ENCODE data around the gene EMILIN2.
"Not testable (repeated sequence)": the region's sequence is repeated elsewhere in the genome, so short reads cannot be mapped to it uniquely, and the experiment has no call there.

EMILIN2 gene

GRCh38 chr18:2846636-2847316 is at the start of gene EMILIN2:
TSS of gene EMILIN2 (plus strand) at chr18:2847006. CDS start at chr18:2847189, 183 bp downstream.
- no peak for DNase-seq

- no peak for DNase-seq
Observed at GRCh38 chr18:2797951-2798350, 48.9 kb upstream of the EMILIN2 start.

- no peak for DNase-seq
Observed at GRCh38 chr18:2799369-2799768, 47.4 kb upstream of the EMILIN2 start.

- DNase-seq, result no peak
Observed at GRCh38 chr18:2805970-2806943, 40.5 kb upstream of the EMILIN2 start.

- not testable (repeated sequence) for DNase-seq
Observed at GRCh38 chr18:2808640-2809039, 38.2 kb upstream of the EMILIN2 start.

DNA sequence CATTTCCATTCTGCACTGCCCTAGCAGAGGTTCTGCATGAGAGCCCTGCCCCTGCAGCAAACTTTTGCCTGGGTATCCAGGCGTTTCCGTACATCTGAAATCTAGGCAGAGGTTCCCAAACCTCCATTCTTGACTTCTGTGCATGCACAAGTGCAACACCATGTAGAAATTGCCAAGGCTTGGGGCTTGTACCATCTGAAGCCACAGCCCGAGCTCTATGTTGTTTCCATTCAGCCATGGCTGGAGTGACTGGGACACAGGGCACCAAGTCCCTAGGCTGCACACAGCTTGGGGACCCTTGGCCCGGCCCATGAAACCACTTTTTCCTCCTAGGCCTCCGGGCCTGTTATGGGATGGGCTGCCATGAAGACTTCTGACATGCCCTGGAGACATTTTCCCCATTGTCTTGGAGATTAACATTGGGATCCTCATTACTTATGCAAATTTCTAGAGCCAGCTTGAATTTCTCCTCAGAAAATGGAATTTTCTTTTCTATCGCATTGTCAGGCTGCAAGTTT is 37.1 kb upstream of the EMILIN2 start:
- DNase-seq, result not testable (repeated sequence)

- no peak for DNase-seq
Observed at GRCh38 chr18:2811416-2811815, 35.4 kb upstream of the EMILIN2 start.

GRCh38 chr18:2814928-2815327 is 31.9 kb upstream of the EMILIN2 start:
- DNase-seq, result no peak

- DNase-seq, result no peak
Observed at GRCh38 chr18:2818281-2818680, 28.5 kb upstream of the EMILIN2 start.

DNA sequence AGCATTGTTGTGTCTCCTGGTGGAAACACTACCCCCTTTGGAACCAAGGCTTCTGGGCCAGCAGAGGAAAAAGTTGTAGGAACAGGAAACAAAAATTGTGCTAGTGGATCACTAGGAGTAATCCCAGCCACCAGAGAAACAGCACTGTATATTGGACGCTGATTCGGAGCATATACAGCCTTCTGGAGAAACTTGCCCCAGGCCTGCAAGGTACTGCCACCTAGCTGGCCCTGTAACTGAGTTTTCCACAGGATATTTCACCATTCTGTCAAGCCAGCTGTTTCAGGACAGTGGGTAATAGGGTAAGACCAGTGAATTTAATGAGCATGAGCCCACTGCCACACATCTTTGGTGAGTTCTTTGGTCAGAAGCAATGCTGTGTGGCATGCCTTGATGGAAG is 25.1 kb upstream of the EMILIN2 start:
- no peak for DNase-seq

- DNase-seq, result no peak
Observed at GRCh38 chr18:2822213-2822921, 24.4 kb upstream of the EMILIN2 start.

DNA sequence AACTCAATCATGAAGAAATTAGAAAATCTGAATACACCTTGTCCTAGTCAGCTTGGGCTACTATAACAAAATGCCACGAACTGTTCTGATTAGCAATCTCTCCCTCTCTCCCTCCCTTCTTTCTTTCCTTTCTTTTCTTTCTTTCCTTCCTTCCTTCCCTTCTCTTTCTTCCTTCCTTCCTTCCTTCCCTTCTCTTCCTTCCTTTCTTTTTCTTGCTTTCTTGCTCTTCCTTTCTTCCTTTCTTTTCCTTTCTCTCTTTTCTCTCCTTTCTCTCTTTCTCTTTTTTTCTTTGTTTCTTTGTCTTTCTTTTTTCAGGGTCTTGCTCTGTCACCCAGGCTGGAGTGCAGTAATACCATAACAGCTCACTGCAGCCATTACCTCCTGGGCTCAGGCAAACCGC is 23.6 kb upstream of the EMILIN2 start:
- no peak for DNase-seq

- no peak for DNase-seq
Observed at GRCh38 chr18:2823966-2824365, 22.8 kb upstream of the EMILIN2 start.

- no peak for DNase-seq
Observed at GRCh38 chr18:2824865-2825264, 21.9 kb upstream of the EMILIN2 start.

DNA sequence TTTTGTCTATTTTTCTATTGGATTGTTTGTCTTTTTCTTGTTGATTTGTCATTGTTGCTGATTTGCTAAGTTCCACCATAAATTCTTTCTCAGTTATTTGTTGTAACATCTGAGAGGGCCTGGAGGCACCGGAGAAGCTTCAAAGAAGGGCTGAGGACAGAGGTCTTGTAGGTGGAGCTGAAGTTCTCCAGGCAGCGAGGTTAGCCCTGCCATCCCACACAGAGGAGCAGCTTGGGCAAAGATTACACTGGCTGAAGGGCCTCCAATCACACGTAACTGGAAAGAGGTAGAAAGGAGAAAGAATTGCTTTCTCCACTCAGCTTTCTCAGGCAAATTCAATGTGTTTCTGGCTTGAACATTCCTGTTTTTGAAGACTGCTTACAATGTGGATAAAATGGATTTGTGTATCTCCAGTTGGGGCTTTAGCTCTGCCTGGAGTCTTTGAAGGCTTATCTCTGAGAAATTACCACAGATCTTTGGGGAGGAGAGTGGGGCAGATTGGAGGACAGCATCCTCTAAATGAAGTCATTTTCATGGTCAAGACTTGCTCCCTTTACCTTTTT is 21.1 kb upstream of the EMILIN2 start:
- DNase-seq, result no peak

- DNase-seq, result no peak
Observed at GRCh38 chr18:2826581-2826980, 20.2 kb upstream of the EMILIN2 start.

DNA sequence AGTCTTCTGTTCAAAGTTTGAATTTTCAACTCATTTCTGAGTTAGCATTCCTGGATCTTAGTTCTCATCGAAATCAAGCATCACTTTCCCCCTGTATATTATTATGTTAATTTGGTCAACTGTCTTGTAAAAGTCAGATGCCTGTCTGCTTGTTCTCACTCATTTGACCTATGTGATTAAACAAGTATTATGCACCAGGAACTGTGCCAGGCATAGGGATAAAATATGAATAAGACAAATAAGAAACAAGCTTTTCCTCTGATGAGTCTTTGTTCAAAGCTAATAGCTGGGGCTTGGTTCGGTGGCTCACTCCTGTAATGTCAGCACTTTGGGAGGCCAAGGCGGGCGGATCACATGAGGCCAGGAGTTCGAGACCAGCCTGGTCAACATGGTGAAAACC is 19.7 kb upstream of the EMILIN2 start:
- DNase-seq, result no peak

GRCh38 chr18:2836118-2836517 is 10.7 kb upstream of the EMILIN2 start:
- DNase-seq, result not testable (repeated sequence)

DNA sequence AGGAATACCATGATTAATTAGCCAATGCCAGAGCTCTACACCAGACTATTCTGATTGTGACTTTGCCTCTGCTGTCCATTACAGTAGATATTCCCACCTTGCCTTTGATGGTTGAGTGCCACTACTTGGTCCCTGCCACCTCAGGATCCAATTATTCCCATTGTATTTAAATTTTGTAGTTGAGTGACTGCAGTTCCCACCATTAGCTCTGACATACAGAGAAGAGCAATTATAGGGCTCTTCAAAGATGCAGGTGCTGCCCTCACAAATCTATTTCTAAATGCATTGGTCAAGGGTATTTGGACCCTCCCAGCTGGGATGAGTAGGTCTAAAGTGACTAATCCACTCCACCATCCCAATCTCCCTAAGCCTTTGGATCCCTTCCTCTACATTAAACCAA is 9.5 kb upstream of the EMILIN2 start:
- DNase-seq, result not testable (repeated sequence)

- DNase-seq, result no peak
Observed at GRCh38 chr18:2839202-2839601, 7.6 kb upstream of the EMILIN2 start.

- DNase-seq, result no peak
Observed at GRCh38 chr18:2840521-2840920, 6.3 kb upstream of the EMILIN2 start.

All from amygdala (tissue), 56 donors.